Measurements from ENCODE around the gene DYNLT5. TPM values are rescaled to one million over a fixed set of nuclear protein-coding genes. Genes with fewer than 3 reads are reported as not detected.

The DYNLT5 gene
- total RNA-seq, 1 experiment from 2014 or later = not detected

GRCh38 chr1:66729119-66729518 is 23.1 kb upstream of the DYNLT5 start:
- Histone ChIP-seq H3K4me1 (ENCODE audit: insufficient read depth, low read length) (peaks cover 18% of the 10 kb centered on the region), H3K9me3 (ENCODE audit: low read length) (no peaks in the 10 kb centered on the region), H2AFZ (ENCODE audit: low read length) (no peak overlapping the region), H3K79me2 (ENCODE audit: low read length) (no peaks in the 10 kb centered on the region), H3K27me3 (ENCODE audit: low read length) (peaks cover 17% of the 10 kb centered on the region; the same call in 1 of the 2 replicates), H3K9ac (ENCODE audit: low read length) (no peak overlapping the region), H3K4me2 (ENCODE audit: low read length) (no peak overlapping the region), H3F3A (ENCODE audit: low read length, unreplicated experiment) (no peaks in the 10 kb centered on the region), H3K36me3 (ENCODE audit: low read depth, low read length) (no peaks in the 10 kb centered on the region), H3K9me2 (replicated peaks; ENCODE audit: low read length) (no peaks in the 10 kb centered on the region), H3K27ac (ENCODE audit: low read length) (no peak overlapping the region), H3K4me3 (ENCODE audit: low read length) (no peak overlapping the region), H4K20me1 (ENCODE audit: low read length) (no peaks in the 10 kb centered on the region)
- ATAC-seq (no peak), DNase-seq (no peak)
- no peak for TF ChIP-seq EZH2phosphoT487 (IDR thresholded peaks at IDR 0.05; ENCODE audit: borderline replicate concordance, low read length)
- no peak for TF ChIP-seq EZH2 (IDR thresholded peaks at IDR 0.05; ENCODE audit: low read length, unreplicated experiment)
- no TSS peak for BruUV-seq (replicated peaks)
- ChIA-PET CTCF (no interaction called here), POLR2A (ENCODE audit: unreplicated experiment) (no interaction called here)
- intact Hi-C loops (cut with micrococcal nuclease) = loop anchor here (5.0 to 10.0 kb wide), 4 partner anchors 204 to 764 kb away; no protein-coding TSS in a partner anchor

- ChIA-PET CTCF (no interaction called here), POLR2A (ENCODE audit: unreplicated experiment) (no interaction called here)
- Histone ChIP-seq H3K4me1 (ENCODE audit: insufficient read depth, low read length) (peaks cover 18% of the 10 kb centered on the region), H3K79me2 (ENCODE audit: low read length) (no peaks in the 10 kb centered on the region), H3K9ac (ENCODE audit: low read length) (no peak overlapping the region), H3K27ac (ENCODE audit: low read length) (no peak overlapping the region), H3K4me2 (ENCODE audit: low read length) (no peak overlapping the region), H3K36me3 (ENCODE audit: low read depth, low read length) (no peaks in the 10 kb centered on the region), H3K4me3 (ENCODE audit: low read length) (no peak overlapping the region), H3F3A (ENCODE audit: low read length, unreplicated experiment) (no peaks in the 10 kb centered on the region), H3K27me3 (ENCODE audit: low read length) (0 out of 2 replicates have a peak, but pooled peaks cover 16% of the 10 kb centered on the region), H3K9me3 (ENCODE audit: low read length) (no peaks in the 10 kb centered on the region), H2AFZ (ENCODE audit: low read length) (no peak overlapping the region), H3K9me2 (replicated peaks; ENCODE audit: low read length) (no peaks in the 10 kb centered on the region), H4K20me1 (ENCODE audit: low read length) (no peaks in the 10 kb centered on the region)
- no peak for TF ChIP-seq EZH2 (IDR thresholded peaks at IDR 0.05; ENCODE audit: low read length, unreplicated experiment)
- BruUV-seq (replicated peaks) = no TSS peak
- intact Hi-C loops (cut with micrococcal nuclease) = loop anchor here (5.0 to 10.0 kb wide), 4 partner anchors 205 to 765 kb away; no protein-coding TSS in a partner anchor
- DNase-seq (no peak), ATAC-seq (no peak)
Measured at GRCh38 chr1:66729523-66729922, 22.7 kb upstream of the DYNLT5 start.

- Histone ChIP-seq H3K4me2 (ENCODE audit: low read length) (no peak overlapping the region), H3K9me3 (ENCODE audit: low read length) (no peaks in the 10 kb centered on the region), H3K36me3 (ENCODE audit: low read depth, low read length) (no peaks in the 10 kb centered on the region), H3K27ac (ENCODE audit: low read length) (no peak overlapping the region), H3K9me2 (replicated peaks; ENCODE audit: low read length) (no peaks in the 10 kb centered on the region), H3K4me1 (ENCODE audit: insufficient read depth, low read length) (peaks cover 18% of the 10 kb centered on the region), H3K4me3 (ENCODE audit: low read length) (no peak overlapping the region), H3F3A (ENCODE audit: low read length, unreplicated experiment) (no peaks in the 10 kb centered on the region), H2AFZ (ENCODE audit: low read length) (no peak overlapping the region), H3K79me2 (ENCODE audit: low read length) (no peaks in the 10 kb centered on the region), H3K27me3 (ENCODE audit: low read length) (0 out of 2 replicates have a peak, but pooled peaks cover 13% of the 10 kb centered on the region), H4K20me1 (ENCODE audit: low read length) (no peaks in the 10 kb centered on the region), H3K9ac (ENCODE audit: low read length) (no peak overlapping the region)
- TF ChIP-seq EZH2phosphoT487 (IDR thresholded peaks at IDR 0.05; ENCODE audit: borderline replicate concordance, low read length) = no peak
- TF ChIP-seq EZH2 (IDR thresholded peaks at IDR 0.05; ENCODE audit: low read length, unreplicated experiment) = no peak
- TF ChIP-seq CTCF (conservative IDR thresholded peaks at IDR 0.05; ENCODE audit: low read depth, low read length) = no peak
- intact Hi-C loops (cut with micrococcal nuclease) = no loop called here
- DNase-seq = no peak
- CTCF ChIA-PET = no interaction called here
- no TSS peak for BruUV-seq (replicated peaks)
- no peak for ATAC-seq
- POLR2A ChIA-PET (ENCODE audit: unreplicated experiment) = no interaction called here
Measured at GRCh38 chr1:66730462-66730861, 21.8 kb upstream of the DYNLT5 start.
